ENCODE data around the gene PHAF1. TPM values are rescaled to one million over a fixed set of nuclear protein-coding genes. Genes with fewer than 3 reads are reported as not detected.

The PHAF1 gene
- total RNA-seq, 1 donor from 2014 or later: 17.1 TPM

DNA sequence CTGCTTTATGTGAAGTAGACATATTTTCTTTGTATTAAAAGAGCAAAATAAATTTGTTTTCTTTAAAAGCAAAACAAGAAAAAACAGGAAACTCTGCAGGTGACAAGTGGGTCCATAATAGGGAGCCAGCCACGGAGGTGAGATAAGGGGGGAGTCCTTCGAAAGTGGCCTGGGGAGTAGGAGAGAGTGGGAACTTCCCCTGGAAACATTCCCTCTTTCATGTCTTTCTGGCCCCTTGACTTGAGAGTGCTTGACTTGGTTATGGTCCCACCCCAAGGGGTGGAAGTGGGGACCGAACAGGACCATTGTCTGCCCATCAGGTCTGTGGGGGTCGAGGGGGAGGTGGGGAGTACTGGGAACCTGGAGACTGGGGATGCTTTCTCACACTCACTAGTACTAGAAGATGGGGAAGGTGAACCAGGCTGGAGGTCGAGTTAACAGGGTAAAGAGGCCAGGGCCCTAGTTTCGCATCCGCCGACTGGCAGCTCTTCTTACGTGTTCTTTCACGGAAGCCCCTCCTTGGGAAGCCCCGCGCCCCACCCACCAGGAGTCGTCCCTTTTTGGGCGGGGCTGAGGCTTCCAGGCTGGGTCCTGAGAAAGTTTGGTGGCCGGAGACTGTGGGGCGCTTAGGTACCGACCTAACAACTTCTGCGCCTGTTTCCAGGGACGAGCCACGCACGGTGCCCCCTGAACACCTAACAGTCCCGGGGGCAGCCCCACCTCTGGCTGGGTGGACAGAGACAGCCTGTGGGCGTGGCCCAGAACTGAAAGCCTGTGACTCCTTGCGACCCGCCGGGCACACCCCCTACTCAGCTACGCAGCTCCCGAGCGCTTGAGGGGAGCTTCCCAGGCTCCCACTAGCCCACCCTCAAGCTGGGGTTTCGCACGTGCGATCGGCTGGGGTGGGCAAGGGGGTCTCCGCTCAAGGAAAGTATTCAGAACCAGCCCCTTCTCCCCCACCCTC, 49.2 kb downstream of the PHAF1 start:
- DNase-seq (ENCODE audit: low spot score in 2 of 2): peak in 1 of 2 donors; percentile 46
- FAIRE-seq: no peak

DNA sequence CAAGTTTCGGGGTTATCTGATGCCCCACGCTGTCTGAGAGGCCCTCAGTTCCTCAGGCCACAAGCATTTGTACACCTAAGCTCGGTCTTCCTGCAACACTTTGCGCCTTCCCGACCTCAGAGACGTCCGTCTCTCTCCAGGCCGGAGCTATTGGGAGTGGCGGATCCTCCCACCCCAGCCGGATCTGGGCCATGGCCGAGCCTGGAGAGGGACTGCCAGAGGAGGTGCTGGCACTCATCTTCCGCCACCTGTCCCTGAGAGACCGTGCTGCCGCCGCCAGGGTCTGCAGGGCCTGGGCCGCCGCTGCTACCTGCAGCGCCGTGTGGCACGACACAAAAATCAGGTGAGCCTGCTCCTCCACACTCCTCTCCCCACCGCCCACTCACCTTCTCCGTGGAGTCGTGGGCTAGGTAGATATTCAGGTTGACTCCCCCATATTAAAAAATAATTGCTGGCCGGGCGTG, 51.9 kb downstream of the PHAF1 start:
- DNase-seq (ENCODE audit: low spot score in 2 of 2) (peak in 1 of 2 donors; percentile 19), FAIRE-seq (no peak)

DNA sequence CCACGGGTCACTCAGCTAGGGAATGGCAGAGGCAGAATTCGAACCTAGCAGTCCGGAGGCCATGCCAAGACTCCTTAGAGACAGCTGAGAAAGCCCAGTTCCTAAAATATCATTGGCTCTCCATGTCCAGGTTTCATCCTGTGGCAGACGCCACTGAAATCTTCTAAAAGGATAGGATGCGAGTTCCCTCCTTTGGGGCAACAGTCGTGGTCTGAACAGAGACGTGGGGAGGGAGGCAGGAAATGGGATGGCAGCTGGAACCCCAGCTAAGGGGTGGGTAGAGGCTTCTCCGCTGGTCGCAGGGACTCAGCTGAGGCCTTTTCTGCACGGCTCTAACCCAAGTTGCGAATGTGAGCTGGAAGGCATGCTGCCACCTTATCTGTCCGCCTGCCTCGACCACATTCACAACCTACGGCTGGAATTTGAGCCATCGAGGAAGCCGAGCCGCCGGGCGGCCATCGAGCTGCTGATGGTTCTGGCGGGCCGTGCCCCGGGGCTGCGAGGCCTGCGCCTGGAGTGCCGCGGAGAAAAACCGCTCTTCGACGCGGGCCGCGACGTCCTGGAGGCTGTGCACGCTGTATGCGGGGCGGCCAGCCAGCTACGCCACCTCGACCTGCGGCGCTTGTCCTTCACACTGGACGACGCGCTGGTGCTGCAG, 52.9 kb downstream of the PHAF1 start:
- FAIRE-seq (no peak), DNase-seq (ENCODE audit: low spot score in 2 of 2) (peak in 1 of 2 donors; percentile 40)

DNA sequence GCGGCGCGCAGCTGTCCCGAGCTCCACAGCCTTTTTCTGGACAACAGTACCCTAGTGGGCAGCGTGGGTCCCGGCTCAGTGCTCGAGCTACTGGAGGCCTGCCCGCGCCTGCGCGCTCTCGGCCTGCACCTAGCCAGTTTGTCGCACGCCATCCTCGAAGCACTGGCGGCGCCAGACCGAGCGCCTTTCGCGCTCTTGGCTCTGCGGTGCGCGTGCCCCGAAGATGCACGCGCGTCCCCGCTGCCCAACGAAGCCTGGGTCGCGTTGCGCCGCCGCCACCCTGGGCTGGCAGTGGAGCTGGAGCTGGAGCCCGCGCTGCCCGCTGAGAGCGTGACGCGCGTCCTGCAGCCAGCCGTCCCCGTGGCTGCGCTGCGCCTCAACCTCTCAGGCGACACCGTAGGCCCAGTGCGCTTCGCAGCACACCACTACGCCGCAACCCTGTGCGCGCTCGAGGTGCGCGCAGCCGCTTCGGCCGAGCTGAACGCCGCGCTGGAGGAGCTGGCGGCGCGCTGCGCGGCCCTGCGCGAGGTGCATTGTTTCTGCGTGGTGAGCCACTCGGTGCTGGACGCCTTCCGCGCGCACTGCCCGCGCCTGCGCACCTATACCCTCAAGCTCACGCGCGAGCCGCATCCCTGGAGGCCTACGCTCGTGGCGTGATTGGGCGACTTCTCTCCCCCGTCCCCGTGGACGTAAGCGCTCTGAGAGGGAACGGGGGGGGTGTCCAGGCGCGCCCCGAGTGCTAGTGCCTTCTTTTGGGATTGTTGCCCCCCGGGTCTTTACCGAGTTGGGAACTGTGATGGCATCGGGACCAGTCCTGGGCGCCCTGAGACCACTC, 53.6 kb downstream of the PHAF1 start:
- DNase-seq (ENCODE audit: low spot score in 2 of 2) (peak in 1 of 2 donors; percentile 73), FAIRE-seq (no peak)

DNA sequence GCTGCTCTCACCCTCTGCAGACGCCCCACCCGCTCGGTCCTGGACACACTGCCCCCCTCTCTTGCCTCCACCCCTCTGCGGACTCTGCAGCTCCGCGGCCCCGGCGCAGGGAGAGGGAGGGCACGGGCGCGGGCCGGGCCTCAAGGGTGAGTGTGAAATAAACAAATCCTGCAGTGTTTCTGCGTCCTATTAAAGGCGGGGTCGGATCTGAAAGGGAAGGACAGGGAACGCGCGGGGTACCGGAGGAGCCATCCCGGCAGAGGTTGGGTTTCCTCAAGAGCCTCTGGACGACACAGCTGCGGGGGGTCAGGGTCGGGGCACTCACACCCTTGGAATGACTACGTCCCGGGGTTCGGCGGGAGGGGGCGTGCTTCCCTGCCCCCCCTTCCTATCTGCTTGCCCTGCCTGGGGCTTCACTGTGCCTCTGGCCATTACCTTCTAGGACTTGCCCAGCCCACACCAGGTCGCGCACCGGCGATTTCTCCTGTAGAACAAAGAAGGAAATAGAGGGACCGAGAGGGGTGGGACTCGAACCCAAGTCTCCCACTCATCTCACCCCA, 54.3 kb downstream of the PHAF1 start:
- FAIRE-seq: no peak
- no peak for DNase-seq (ENCODE audit: low spot score in 2 of 2)

DNA sequence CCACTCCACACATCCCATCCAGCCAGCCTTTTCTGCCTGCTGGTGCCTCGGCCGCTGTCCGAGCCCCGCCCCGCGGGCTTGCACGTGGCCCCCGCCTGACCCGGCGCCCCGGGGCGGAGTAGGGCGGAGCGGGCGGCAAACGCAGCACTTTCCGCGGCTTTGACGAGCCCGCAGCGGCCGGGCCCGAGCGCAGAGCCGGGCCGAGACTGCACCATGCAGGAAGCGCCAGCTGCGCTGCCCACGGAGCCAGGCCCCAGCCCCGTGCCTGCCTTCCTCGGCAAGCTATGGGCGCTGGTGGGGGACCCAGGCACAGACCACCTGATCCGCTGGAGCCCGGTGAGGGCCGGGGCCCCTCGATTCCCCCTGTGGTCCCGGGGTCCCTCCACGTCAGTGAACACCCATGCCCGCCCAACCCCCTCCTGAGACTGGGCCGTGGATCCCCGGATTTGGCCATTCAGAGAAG, 54.9 kb downstream of the PHAF1 start, which contains the start of gene HSF4:
TSS of gene HSF4 (plus strand) at position 147 of the 463 bp plus-strand sequence. CDS start at position 214, 67 bp downstream.
- DNase-seq (ENCODE audit: low spot score in 2 of 2) (peak; percentile 80 to 90), FAIRE-seq (no peak)

DNA sequence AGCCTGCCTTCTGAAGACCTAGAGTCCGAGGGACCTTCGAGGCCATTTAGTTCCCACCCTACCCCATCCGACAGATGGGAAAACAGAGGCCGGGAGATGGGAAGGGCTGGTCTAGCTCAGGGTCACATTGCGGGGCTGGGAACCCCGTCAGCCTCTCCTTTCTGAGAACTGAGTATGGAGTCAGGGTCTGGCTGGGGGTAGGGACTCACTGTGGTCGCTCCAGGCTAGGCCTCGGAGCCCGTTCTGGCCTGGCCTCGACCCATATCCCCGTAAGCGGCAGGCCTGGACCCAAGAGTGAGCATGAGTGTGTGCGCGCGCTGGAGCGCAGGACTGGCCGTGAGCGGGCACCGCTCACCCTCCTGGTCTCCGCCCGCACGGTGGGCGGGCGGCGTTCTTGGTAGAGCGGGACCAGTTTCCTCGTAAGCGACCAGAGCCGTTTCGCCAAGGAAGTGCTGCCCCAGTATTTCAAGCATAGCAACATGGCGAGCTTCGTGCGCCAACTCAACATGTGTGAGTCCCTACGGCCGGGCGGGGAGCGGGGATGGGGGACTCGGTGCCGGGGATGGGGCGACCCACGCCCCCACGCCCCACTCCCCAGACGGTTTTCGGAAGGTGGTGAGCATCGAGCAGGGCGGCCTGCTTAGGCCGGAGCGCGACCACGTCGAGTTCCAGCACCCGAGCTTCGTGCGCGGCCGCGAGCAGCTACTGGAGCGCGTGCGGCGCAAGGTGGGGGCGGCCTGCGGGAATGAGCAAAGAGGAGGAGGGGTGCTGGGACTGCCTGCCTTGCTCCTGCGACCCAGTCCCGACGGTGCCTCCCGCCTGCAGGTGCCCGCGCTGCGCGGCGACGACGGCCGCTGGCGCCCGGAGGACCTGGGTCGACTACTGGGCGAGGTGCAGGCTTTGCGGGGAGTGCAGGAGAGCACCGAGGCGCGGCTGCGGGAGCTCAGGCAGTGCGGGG, 55.7 kb downstream of the PHAF1 start:
- no peak for FAIRE-seq
- DNase-seq (ENCODE audit: low spot score in 2 of 2): no peak

DNA sequence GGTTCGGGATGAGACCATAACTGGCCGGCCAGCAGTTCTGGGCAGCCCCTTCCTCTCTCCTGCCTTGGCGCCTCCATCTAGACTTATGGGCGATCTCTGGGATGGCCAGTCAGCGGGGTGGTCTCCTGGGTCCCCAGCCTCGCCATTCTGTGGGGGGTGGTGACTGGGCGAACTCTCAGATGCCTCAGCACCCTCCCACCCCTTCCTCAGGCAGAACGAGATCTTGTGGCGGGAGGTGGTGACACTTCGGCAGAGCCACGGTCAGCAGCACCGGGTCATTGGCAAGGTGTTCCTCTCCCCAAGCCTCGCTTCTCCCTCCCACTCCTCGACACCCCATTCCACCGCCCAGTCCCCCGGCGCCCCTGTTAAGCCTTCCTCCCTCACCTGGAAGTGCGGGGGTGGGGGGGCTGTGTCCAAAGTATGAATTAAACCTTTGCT, 56.4 kb downstream of the PHAF1 start:
- FAIRE-seq: no peak
- DNase-seq (ENCODE audit: low spot score in 2 of 2): no peak

DNA sequence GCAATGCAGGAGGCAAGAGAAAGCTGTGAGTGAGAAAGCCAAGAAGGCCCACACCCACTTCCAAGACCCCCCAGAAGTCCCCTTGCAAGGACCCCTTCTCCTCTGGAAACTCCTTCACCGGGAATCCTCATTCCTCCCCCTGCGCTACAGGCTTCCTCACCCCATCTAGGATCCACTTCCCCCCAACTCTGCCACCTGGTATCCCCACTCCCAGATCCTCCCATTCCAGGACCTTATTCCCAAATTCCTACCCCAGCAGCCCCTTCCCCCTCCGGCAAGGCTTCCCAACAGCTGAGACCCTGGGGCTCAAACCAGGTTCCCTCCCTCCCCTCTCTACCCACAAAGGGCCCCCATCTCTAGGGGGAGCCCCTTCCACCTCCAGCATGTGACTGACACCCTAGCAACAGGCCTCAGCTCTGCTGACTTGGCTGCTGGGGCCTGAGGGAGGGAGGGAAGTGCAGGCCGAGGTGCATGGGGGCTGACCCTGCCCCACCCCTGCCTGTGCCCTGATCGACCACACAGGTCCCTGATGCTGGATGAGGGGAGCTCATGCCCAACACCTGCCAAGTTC, 56.9 kb downstream of the PHAF1 start:
- FAIRE-seq: no peak
- no peak for DNase-seq (ENCODE audit: low spot score in 2 of 2)

DNA sequence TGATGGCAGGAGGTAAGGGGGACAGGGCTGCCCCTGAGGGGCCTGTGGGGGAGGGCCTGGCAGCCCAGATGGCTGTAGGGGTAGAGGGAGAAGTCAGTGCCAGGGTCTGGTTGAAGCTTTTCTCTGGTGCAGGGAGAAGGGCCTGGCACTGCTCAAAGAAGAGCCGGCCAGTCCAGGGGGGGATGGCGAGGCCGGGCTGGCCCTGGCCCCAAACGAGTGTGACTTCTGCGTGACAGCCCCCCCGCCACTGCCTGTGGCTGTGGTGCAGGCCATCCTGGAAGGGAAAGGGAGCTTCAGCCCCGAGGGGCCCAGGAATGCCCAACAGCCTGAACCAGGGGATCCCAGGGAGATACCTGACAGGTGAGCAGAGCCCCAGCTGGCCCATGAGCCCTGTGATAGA, 57.8 kb downstream of the PHAF1 start:
- FAIRE-seq: no peak
- no peak for DNase-seq (ENCODE audit: low spot score in 2 of 2)

DNA sequence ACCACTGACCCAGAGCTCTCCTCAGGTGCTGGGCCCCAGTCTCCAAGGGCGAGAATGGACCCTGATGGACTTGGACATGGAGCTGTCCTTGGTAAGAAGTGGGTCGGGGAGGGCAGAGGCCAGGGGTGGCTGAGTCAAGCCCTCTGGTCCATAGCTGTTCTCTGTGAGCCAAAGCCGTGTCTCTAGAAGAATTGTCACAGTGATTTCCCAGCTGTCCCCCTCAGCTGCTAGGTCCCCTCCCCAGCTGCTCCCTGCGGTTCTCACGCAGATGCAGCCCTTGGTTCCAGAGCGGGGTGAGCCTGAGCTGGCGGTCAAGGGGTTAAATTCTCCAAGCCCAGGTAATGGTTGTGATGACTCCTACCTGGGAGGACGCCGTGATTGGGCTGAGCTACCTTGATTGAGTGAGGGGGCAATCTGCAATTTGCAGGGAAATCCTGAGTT, 59.3 kb downstream of the PHAF1 start:
- no peak for DNase-seq (ENCODE audit: low spot score in 2 of 2)
- no peak for FAIRE-seq

DNA sequence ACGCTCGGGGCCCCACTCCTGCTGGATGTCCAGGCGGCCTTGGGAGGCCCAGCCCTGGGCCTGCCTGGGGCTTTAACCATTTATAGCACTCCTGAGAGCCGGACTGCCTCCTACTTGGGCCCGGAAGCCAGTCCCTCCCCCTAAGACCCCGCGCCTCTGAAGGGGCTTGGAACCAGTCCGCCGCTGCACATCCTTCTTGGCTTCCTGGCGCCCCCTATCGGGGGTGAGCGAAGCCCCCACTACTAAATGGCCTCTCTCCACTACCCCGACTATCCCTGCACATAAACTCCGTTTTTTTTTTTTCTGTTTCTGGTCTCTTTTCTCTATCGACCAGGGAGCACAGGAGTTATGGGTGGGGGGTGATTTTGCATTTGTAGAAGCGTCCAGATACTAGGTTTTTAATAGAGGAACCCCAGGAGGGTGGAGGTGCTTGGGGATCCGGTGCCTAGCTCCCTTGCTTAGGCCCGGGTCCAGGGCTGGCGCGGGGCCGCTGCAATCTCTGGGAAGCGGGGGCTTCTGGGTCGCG, 60.0 kb downstream of the PHAF1 start:
- FAIRE-seq: no peak
- DNase-seq (ENCODE audit: low spot score in 2 of 2): no peak

DNA sequence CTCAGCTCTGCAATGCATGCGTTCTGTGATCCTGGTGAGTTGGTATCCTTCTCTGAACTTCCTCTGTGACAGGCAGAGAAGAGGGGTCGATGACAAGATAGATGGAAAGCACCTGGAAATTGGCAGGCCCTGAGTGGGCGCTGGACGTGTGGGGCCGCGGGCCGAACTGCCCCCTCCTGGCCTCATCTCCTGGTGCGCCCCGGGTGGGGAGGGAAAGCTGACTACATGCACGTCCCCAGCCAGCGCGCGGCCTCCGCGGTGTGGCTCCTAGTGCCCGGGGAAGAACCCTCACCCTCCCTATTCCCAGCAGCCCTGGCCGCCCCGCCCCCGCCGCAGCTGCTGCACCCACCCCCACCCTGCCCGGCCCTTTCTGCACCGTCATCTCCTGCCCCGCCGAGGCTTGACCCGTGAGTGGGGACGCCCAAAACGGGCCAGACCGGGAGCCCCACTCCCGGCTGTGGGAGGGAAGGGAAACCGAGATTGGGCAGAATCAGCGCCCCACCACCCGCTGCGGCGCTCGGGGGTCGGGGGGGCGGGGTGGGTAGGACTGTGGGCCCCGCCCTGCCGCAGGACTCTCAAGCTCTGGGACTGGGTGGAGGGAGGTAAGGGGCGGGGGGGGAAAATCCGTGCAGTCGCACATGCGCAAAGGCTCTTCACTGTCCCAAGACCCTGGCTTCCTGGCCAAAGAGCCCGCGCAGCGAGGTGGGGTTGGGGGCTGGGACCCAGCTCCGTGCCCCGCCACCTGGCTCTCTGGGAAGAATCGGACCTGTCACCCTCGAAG, 60.6 kb downstream of the PHAF1 start, which contains the start of gene NOL3:
TSS of gene NOL3 (plus strand) at position 371 of the 781 bp plus-strand sequence.
- FAIRE-seq: no peak

DNA sequence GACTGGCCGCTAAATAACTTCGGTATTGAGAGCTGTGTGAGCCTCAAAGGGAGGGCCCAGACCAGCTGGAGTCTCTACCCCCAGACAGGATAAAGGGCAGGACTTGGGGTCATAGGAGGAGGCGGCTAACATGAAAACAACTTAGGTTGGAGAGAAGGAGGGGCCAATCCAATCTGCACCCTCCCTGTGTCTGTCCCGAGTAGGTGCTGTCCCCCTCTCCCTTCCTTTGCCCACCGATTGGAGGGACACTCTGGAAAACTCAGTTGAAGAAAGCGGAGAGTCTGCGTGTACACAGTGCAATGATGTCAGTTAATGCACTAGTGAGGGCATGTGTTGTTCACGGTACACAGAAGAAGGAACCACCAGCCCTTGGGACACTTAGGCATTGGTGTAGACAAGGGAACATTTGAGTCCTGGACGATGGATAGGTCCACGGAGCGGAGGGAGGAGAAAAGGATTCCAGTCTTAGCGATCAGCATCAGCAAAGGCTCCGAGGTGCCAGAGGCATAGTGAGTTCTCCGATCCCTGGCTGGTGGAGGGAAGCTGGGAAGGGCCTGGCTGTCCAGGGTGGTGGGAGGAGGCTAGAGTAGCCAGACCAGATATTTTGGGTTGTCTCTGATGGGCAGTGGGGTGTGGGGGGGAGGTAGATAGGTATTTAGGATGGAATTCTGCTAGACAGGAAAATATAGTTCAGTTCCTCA, 61.4 kb downstream of the PHAF1 start:
- DNase-seq (ENCODE audit: low spot score in 2 of 2) (no peak), FAIRE-seq (no peak)

More for the DNA sequence above, 60.6 kb downstream of the PHAF1 start, which contains the start of gene NOL3:
- peak; percentile 79 to 82 for DNase-seq (ENCODE audit: low spot score in 2 of 2)

DNA sequence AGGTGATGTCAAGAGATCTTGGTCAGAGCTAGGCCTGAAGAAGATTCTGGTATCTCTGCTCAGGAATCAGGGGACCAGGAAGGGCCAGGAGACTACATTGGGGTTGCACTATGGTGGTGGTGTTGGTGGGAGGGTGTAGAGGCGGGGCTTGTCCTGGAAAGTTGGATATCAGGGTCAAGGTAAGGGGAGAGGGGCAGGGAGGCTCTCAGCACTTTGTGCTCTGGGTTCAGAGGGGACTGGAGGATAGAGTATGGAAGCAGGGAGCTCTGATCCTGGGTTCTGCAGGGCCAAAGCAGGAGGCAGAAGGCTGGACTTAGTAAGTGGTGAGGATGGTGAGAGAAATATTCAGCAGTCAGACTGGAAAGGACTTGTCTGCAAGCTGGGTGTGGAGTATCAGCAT, 63.6 kb downstream of the PHAF1 start:
- no peak for DNase-seq (ENCODE audit: low spot score in 2 of 2)
- no peak for FAIRE-seq
